Hypothalamus (tissue), 51 donors: Measurements from ENCODE around the gene UPK3B.
"Not testable (repeated sequence)": the region's sequence is repeated elsewhere in the genome, so short reads cannot be mapped to it uniquely, and the experiment has no call there.

Experiments
- DNase-seq, 51 donors: peaks; one replicate each; lab custom pipeline; 2025; lab: John Stamatoyannopoulos, UW

The UPK3B gene

DNA sequence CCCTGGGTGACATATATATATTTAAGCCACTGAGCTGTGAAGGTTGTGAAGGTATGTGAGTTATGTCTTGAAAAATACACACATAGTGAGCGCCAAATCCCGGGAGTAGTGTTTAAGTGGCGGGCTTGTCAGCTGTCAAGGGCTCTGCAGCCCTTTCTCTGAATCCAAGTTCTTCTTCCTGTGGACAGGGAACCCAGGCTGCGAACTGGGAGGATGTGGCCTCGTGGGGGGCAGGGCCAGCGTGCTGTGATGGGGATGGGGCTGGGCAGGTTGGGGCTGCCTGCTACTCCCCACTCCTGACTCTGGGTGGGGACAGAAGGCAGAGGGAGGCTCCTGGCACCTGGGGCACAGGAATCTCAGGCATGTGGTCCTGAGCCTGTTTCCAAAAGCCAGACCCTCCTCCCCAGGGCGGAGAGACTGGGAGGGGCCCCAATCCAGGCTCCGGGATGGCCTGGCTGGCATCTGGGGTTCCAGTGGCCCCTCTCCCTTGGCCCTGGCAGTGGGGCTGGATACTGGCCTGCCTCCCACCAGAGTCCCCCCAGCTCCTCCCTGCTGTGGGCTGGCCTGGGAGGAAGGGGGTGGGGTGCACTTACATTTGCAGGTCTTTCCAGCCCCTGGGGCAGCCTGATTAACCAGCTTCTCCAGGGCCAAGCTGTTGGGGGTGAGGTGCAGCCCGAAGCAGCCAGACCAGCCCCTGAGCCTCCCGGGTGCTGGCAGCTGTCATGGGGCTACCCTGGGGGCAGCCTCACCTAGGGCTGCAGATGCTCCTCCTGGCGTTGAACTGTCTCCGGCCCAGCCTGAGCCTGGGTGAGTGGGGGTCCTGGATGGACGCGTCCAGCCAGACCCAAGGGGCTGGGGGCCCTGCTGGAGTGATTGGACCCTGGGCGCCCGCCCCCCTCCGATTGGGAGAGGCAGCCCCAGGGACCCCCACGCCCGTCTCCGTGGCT is at the start of gene UPK3B:
Gene UPK3B, plus strand, starts transcription at position 622 of the 947 bp plus-strand sequence. Its CDS starts 101 bp downstream, at position 723.
- DNase-seq, result no peak

DNA sequence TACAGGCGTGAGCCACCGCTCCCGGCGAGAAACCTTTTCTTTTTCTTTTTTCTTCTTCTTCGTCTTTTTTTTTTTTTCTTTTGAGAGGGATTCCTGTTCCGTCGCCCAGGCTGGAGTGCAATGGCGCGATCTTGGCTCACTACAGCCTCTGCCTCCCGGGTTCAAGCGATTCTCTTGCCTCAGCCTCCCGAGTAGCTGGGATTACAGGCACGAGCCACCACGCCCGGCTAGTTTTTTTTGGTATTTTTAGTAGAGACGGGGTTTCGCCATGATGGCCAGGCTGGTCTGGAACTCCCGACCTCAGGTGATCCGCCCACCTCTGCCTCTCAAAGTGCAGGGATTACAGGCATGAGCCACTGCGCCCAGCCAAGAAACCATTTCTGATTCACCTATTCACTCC is 49.6 kb upstream of the UPK3B start:
- DNase-seq, result not testable (repeated sequence)

DNA sequence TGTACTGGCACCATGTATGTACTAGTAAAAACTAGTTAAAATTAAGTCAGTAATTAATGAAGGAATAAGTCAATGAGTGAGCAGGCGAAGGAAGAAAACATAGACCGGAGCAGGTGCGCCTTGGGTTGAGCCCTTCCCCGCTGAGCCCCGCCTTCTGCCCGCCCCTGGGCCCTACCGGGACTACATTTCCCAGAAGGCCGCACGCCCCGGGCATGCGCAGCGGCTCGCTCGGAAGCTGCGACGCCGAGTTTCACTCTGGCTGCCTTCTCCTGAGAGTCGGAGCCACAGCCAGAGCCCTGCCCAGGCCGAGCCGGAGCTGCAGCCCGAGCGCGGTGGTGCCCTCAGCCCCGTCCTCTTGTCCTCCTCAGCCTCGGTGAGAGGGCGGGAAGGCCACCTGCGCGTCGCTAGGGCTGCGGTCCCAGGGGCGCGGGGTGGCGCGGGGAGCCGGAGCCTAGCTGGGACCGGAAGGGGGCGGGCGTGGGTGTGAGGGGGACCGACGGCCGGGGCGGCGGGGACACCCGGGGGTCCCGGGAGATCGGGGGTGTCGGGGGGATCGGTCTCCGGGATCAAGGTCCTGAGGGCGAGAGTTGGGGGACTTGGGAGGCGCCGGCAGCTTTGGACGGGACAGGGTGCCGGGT is 48.8 kb upstream of the UPK3B start, which contains the start of gene DTX2:
Gene DTX2, plus strand, starts transcription at position 246 of the 638 bp plus-strand sequence. CDS start 18,801 bp downstream, outside the sequence.
- DNase-seq, result not testable (repeated sequence)

- DNase-seq, result not testable (repeated sequence)
These were observed 48.0 kb upstream of the UPK3B start for GRCh38 chr7:76462271-76462882.

- not testable (repeated sequence) for DNase-seq
These were observed 45.4 kb upstream of the UPK3B start for GRCh38 chr7:76464959-76465358.

GRCh38 chr7:76465950-76466349 is 44.4 kb upstream of the UPK3B start:
- not testable (repeated sequence) for DNase-seq

DNA sequence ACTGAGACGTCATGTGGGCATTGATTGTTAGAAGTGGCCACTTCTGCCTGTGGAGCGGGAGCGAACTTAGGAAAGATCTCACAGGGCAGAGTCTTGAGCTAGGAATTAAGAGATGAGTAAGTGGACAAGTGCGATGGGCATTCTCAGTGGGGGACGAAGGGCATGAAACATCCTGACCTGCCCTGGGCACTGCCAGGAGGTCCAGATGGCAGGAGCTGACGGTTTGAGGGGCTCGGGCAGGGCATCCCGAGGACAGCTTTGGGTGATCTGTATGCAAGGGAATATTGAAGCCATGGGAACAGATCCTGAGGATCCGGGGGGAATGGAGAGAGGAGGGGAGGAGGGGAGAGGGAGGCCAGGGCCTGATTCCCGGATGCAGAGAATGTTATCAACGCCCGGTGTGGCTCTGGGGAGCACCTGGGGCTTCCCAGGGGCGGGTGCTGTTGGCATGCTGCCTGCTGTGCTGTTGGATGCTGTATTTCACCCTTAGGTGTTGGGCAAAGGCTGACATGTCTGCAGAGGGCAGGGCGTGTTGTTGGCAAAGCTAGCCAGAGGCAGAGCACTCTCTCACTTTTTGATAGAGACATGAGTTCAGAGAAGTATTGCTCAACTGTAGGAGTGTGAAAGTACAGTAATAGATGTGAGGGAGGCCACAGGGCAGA is 42.5 kb upstream of the UPK3B start:
- DNase-seq, result not testable (repeated sequence)

GRCh38 chr7:76471556-76472221 is 38.7 kb upstream of the UPK3B start:
- DNase-seq, result not testable (repeated sequence)

DNA sequence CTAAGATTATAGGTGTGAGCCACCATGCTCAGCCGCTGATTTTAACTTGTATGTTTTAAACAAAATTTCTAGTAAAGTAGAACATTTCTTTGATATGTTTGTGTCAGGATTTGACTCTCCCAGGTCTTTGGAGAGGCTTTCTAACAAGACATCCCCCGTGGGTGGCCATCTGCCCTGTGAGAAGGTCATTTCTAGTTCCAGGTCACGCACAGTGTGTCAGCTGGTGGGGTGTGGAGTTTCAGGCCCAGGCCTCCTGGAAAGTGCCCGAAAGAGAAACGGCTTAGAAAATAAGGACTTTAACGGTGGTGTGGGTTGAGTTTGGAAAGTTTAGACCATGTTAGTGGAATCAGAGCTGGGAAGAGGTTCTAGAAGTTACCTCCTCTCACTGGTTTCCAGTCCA is 37.3 kb upstream of the UPK3B start:
- not testable (repeated sequence) for DNase-seq

GRCh38 chr7:76476280-76476679 is 34.1 kb upstream of the UPK3B start:
- not testable (repeated sequence) for DNase-seq

DNA sequence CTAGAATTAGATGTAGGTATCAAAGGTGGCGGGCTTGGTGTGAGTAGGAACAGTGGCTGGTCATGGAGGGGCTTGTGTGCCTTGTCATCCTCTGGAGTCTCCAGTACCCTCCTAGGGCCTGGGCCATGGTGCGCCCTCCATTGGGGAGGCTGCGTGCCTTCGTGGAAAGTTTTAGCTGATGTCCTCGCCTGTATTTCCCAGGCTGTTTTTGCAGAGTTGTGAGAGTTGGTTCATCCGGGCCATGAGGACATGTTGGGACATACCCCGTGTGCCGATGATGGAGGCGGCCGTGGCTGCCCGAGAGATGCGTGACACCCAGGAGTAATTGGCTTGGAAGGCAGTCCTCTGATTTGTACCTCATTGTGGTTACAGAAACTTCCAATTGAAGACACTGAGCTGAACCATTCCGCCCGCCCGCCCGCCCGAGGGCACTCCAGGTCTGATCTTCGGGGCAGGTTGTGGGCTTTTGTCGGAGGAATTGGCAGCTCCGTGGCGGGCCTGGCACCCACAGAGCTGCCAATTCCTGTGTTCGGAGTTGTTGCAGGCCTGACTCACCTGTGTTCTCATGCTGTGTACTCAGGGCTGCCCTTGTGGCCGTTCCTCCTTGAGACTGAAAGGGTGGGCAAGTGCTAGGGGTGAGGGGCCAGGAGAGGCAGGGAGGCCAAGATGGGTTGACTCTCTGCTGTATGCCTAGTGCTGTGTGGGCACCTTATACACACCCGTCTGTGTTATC is 33.4 kb upstream of the UPK3B start:
- DNase-seq, result not testable (repeated sequence)

GRCh38 chr7:76479628-76480027 is 30.7 kb upstream of the UPK3B start:
- DNase-seq, result not testable (repeated sequence)

DNA sequence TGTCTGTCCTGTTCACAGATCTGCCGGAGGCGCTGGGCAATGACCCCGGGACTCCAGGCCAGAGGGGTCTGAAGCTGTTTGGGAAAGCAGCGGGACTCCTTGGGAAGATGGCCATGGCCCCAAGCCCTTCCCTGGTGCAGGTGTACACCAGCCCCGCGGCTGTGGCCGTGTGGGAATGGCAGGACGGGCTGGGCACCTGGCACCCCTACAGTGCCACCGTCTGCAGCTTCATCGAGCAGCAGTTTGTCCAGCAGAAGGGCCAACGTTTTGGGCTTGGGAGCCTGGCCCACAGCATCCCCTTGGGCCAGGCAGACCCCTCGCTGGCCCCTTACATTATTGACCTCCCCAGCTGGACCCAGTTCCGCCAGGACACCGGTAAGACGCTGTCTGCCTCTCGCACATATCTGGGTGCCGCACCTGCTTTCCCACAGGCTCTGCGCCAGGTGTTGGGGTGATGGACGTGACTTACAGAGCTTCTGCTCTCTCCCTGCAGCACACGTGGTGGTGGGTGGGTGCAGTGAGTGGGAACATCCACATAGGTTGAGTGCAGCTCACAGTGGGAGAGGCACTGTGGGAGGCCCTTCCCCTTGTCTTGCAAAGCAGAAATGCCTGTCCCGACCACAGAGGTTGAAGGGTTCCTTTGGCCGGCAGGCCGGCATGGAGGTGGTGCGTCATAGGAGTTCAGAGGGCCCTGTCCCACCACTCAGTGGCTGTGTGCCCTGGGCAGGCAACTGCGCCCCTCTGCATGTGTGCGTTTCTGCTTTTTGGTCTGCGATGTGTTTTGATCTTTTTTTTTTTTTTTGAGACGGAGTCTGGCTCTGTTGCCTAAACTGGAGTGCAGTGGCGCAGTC is 29.7 kb upstream of the UPK3B start:
- not testable (repeated sequence) for DNase-seq

DNA sequence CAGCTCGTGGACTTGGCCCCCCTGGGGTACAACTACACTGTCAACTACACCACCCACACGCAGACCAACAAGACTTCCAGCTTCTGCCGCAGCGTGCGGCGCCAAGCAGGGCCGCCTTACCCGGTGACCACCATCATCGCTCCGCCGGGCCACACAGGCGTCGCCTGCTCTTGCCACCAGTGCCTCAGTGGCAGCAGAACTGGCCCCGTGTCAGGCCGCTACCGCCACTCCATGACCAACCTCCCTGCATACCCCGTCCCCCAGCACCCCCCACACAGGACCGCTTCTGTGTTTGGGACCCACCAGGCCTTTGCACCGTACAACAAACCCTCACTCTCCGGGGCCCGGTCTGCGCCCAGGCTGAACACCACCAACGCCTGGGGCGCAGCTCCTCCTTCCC is 27.7 kb upstream of the UPK3B start:
- DNase-seq, result not testable (repeated sequence)

- DNase-seq, result not testable (repeated sequence)
These were observed 27.3 kb upstream of the UPK3B start for GRCh38 chr7:76483081-76483480.

DNA sequence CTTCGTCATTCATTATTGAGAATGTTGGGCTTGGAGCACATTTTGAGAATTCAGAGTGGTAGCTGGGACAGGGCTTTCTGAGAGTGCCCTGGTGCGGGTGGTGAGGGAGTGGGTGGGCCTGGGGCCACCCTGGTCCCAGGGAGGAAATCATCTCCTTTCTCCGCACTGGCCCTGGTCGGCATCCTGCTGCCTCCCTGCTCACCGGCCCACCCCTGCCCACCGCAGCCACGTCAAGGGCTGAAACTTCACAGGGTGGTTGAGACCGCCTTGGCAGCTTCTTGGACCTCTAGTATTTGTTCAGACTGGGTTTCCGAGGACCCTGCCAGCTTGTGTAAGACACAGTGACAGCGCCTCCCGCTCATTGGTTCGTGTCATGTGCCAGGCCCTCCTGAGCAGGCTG is 25.9 kb upstream of the UPK3B start:
- not testable (repeated sequence) for DNase-seq

- DNase-seq, result not testable (repeated sequence)
These were observed 24.3 kb upstream of the UPK3B start for GRCh38 chr7:76485822-76486610.
